Fibroblast of pulmonary artery (primary cell): ENCODE measurements around the gene METAP1D.

ENCODE experiments used
- DNase-seq: peaks from one replicate; pipeline ENCODE4 v3.0.0-alpha.2; 2010; ENCODE audit warnings: low read depth
- H3K4me3 ChIP-seq: replicated peaks from 2 replicates; pipeline ENCODE4 v1.5.1; 2011; ENCODE audit warnings: low read depth, mild to moderate bottlenecking, control low read depth, low read length, moderate library complexity
- CTCF ChIP-seq: IDR thresholded peaks from 2 replicates; pipeline ENCODE4 v1.5.1; 2011; ENCODE audit warnings: mild to moderate bottlenecking, control low read depth, low read length, inconsistent platforms; ENCODE audit errors: missing control alignments

The METAP1D gene

DNA sequence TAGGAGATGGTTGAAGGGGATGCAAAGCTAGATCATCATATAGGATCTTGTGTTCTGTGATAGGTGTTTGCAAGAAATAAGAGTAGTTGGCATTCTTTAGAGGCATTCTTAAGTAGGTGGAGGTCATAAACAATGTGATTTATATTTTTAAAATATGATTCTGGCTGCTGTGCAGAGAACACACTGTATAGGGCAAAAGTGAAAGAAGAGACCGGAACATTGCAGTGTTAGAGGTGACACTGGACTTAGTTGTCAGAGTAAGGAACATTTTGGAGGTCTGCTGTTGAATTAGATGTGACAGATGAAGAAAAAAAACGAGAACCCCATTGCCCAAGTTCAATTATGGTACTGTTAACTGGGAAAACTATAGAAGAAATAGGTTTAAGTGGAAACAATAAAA lies 39.8 kb upstream of the METAP1D start:
- TF ChIP-seq CTCF: no peak
- H3K4me3 ChIP-seq: no peak overlapping the region
- no peak for DNase-seq

DNA sequence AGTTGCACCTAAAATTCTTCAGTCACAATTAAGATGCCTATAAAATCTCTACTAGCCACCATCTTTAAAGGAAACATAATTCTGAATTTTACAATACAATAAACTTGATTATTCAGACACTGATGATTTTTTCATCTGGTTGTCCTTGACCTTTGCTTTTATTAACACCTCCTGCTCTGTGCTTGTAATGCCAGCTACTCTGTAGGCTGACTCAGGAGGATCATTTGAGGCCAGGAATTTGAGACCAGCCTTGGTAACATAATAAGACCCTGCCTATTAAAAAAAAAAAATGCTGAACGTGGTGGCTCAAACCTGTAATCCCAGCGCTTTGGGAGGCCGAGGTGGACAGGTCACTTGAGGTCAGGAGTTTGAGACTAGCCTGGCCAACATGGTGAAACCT lies 39.2 kb upstream of the METAP1D start:
- TF ChIP-seq CTCF: no peak
- H3K4me3 ChIP-seq: no peak overlapping the region
- no peak for DNase-seq

DNA sequence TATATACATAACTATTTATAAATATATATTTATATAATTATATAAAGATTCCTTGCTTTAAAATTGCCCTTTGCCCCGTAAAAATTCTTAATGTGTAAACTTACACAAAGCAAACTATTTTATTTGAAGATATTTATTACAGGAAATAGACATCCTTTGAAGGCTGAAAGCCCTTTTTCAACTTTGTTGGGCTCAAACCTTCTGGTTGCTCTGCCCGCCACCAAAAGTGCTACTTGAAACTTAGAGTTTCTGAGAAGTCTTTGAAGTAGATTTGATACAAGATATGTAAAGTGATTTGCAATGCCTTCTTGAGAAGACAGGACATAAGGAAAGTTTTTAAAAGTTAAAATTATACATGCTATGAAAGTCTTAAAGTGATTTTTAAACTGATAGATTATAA lies 36.6 kb upstream of the METAP1D start:
- DNase-seq: no peak
- TF ChIP-seq CTCF: no peak
- H3K4me3 ChIP-seq: no peak overlapping the region

DNA sequence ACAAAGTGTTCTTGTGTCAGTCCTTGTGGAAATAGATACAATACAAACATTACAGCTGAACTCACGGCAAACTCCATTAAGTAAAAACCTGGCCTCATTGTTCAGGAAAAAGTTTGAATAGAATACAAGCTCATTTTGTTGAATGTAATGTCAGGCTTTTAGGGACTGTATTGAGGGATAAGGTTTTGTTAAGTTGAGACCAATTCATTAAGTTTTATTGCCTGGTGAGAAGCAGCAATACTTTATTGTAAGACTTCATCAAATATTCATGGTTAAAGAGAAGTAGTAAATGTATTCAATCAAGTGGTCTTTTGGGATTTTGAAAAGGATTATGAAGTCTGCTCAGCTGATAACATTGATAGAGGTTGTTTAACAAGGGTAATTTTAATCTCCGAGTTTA lies 35.4 kb upstream of the METAP1D start:
- no peak for DNase-seq
- H3K4me3 ChIP-seq: no peak overlapping the region
- no peak for TF ChIP-seq CTCF

DNA sequence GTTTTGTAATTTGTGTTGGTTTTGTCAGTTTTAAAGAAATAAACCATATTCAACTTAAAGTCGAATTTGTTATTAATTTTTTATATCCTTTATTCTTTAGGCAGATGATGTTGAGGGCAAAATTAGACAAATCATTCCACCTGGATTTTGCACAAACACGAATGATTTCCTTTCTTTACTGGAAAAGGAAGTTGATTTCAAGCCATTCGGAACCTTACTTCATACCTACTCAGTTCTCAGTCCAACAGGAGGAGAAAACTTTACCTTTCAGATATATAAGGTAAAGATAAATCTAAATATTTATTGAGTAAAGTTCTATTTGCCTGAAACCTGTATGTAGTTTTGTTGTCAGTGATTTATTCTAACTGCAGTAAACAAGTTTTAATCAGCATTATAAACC lies 34.5 kb upstream of the METAP1D start:
- H3K4me3 ChIP-seq: no peak overlapping the region
- no peak for TF ChIP-seq CTCF
- no peak for DNase-seq

- H3K4me3 ChIP-seq: no peak overlapping the region
- no peak for TF ChIP-seq CTCF
- no peak for DNase-seq
These were observed 34.1 kb upstream of the METAP1D start for GRCh38 chr2:171965661-171966060.

DNA sequence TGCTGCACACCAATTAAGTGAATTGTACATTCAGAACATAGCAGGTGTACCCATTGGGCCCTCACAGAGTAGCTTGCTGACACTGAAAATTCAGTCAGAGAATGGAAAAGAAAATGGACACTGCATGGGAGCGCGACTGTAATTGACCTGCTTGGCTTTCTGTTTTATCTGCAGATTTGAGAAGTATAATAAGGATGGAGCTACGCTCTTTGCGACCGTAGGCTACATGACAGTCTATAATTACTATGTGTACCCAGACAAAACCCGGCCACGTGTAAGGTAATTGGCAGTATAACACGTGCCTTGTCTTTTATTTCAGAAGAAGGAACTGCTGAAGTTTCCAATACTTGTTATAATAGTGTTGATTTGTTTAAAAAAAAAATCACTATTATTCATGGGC lies 33.5 kb upstream of the METAP1D start:
- TF ChIP-seq CTCF: no peak
- DNase-seq: no peak
- no peak overlapping the region for H3K4me3 ChIP-seq
